ENCODE measurements around the gene ABCC9.

DNA sequence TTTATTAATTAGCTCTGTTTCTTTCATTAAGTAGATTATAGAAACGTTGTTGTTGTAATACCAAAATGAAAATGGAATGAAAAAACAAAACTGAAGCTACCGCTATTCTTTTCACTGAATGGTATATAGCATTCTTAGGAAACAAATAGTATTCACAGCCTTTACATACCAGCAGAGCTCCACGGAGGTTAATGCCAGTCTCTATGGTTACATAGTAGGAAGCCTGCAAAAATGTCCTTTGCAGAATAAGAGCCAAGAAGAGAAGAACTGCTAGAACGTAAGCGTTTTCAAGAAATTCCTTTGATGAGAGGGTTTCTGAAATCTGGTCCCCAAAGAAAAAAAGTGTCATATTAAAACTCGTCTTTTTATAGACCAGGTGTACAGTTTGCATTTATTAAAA, 30.6 kb downstream of the ABCC9 start:
- TF ChIP-seq, protein P1, sequence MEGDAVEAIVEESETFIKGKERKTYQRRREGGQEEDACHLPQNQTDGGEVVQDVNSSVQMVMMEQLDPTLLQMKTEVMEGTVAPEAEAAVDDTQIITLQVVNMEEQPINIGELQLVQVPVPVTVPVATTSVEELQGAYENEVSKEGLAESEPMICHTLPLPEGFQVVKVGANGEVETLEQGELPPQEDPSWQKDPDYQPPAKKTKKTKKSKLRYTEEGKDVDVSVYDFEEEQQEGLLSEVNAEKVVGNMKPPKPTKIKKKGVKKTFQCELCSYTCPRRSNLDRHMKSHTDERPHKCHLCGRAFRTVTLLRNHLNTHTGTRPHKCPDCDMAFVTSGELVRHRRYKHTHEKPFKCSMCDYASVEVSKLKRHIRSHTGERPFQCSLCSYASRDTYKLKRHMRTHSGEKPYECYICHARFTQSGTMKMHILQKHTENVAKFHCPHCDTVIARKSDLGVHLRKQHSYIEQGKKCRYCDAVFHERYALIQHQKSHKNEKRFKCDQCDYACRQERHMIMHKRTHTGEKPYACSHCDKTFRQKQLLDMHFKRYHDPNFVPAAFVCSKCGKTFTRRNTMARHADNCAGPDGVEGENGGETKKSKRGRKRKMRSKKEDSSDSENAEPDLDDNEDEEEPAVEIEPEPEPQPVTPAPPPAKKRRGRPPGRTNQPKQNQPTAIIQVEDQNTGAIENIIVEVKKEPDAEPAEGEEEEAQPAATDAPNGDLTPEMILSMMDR (IDR thresholded peaks at IDR 0.05 in 8 of 11, conservative IDR thresholded peaks at IDR 0.05 in 3 of 11) = no peak
- no peak for TF ChIP-seq POLR2A (IDR thresholded peaks at IDR 0.05)
- no peak for TF ChIP-seq POLR2AphosphoS5 (IDR thresholded peaks at IDR 0.05)

Data from spleen (tissue), 7 donors.